Nephron (organoid): ENCODE measurements around the gene PLPP7.

Experiments
- H3K27ac Mint-ChIP-seq, 3 experiments: 2 replicates each; pipeline ENCODE4 v1.8.0; 2020; ENCODE audit warnings: mixed read lengths in 3 of 3, mild to moderate bottlenecking in 2 of 3, moderate library complexity in 1 of 3
- H3K27me3 Mint-ChIP-seq: 2 replicates; pipeline ENCODE4 v1.8.0; 2021; ENCODE audit warnings: low read depth, mild to moderate bottlenecking, moderate library complexity, mixed read lengths
- H3K36me3 Mint-ChIP-seq: 2 replicates; pipeline ENCODE4 v1.8.0; 2020; ENCODE audit warnings: low read depth, mixed read lengths
- H3K4me1 Mint-ChIP-seq: 2 replicates; pipeline ENCODE4 v1.8.0; 2020; ENCODE audit warnings: mixed read lengths
- H3K4me3 Mint-ChIP-seq, 3 experiments: 2 replicates each; pipeline ENCODE4 v1.8.0; 2020; ENCODE audit warnings: mild to moderate bottlenecking in 3 of 3, mixed read lengths in 3 of 3, moderate library complexity in 2 of 3
- H3K9me3 Mint-ChIP-seq: 2 replicates; pipeline ENCODE4 v1.8.0; 2020; ENCODE audit warnings: mixed read lengths
- TF ChIP-seq, protein P1 (sequence below), 3 experiments: fragments of 200-600 bp; sonication (generic); IDR thresholded peaks; one replicate each; pipeline ENCODE4 v1.5.0; 2021; ENCODE audit warnings: antibody characterized with exemption in 3 of 3; ENCODE audit not compliant: unreplicated experiment in 3 of 3

PLPP7 gene

DNA sequence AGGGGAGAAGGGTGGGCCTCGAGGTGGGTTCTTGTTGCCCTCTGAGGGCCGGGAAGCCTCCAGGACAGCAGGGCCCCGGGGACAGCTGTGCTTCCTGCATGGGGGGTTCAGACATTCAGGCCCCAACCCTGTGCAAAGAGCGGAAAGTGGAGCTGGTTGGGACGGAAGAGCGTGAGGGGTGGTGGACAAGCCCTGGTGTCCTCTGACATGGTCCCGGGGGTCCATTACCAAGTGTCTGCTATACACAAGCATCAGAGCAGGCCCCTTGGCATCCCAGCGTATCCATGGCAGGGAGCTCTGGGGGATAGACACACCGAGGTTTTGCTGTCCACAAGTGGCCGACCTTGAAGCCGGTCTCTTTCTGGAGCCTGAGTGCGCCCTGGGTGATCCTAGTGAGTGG lies 9.3 kb downstream of the PLPP7 start:
- H3K36me3 Mint-ChIP-seq, result no peaks in the 10 kb centered on the region
- H3K27ac Mint-ChIP-seq, result no peak overlapping the region
- TF ChIP-seq, protein P1, sequence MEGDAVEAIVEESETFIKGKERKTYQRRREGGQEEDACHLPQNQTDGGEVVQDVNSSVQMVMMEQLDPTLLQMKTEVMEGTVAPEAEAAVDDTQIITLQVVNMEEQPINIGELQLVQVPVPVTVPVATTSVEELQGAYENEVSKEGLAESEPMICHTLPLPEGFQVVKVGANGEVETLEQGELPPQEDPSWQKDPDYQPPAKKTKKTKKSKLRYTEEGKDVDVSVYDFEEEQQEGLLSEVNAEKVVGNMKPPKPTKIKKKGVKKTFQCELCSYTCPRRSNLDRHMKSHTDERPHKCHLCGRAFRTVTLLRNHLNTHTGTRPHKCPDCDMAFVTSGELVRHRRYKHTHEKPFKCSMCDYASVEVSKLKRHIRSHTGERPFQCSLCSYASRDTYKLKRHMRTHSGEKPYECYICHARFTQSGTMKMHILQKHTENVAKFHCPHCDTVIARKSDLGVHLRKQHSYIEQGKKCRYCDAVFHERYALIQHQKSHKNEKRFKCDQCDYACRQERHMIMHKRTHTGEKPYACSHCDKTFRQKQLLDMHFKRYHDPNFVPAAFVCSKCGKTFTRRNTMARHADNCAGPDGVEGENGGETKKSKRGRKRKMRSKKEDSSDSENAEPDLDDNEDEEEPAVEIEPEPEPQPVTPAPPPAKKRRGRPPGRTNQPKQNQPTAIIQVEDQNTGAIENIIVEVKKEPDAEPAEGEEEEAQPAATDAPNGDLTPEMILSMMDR (IDR thresholded peaks at IDR 0.05; ENCODE audit: unreplicated experiment in 3 of 3), result no peak
- no peaks in the 10 kb centered on the region for H3K9me3 Mint-ChIP-seq
- peaks cover 21% of the 10 kb centered on the region for H3K4me1 Mint-ChIP-seq
- no peaks in the 10 kb centered on the region for H3K27me3 Mint-ChIP-seq
- no peak overlapping the region for H3K4me3 Mint-ChIP-seq

DNA sequence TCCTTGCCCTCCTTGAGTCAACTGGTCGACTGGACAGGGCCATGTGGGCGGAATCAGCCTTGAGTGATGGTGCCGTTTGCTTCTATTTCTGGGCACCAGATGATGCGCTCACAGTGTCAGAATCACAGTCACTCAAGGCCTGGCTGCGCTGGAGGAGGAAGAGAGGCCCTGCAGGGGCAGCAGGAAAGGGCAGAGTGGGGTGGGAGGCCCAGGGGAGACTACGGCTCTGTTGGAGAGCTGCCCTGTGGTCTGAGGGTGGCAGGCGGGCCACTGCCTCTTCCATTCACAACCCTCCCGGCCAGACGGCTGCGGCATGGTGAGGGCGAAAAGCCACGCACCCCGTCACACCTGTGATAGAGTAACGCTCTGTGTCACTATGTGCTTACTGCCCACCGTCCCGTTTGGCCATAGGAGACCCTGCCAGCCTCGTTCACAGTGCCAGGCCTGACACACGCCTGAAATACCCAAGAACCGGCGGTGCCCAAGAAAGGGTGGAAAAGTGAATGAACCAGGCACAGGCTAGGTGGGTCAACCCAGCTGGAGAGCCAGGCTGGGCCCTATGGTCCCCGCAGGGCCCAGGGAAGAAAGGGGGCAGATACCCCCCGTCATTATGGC lies 9.9 kb downstream of the PLPP7 start:
- Mint-ChIP-seq H3K4me3 (no peak overlapping the region), H3K27me3 (no peaks in the 10 kb centered on the region), H3K27ac (no peak overlapping the region), H3K36me3 (no peaks in the 10 kb centered on the region), H3K4me1 (peaks cover 21% of the 10 kb centered on the region), H3K9me3 (no peaks in the 10 kb centered on the region)
- TF ChIP-seq, protein P1 (IDR thresholded peaks at IDR 0.05; ENCODE audit: unreplicated experiment in 3 of 3), result no peak

DNA sequence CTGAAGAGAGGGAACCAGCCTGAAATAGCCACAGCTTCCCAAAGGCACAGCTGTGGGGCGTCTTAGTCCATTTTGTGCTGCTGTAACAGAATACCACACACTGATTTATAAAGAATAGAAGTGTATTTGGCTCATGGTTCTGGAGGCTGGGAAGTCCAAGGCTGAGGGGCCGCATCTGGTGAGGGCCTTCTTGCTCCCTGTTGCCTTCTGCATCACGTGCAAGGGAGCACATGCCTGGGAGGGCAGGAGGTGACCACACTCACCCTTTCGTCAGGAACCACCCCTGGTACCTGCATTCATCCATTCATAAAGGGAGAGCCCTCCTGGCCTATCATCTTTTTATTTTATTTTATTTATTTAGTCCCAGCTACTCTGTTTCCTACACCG lies 10.4 kb downstream of the PLPP7 start:
- Mint-ChIP-seq H3K4me1 (peaks cover 21% of the 10 kb centered on the region), H3K27me3 (no peaks in the 10 kb centered on the region), H3K36me3 (no peaks in the 10 kb centered on the region), H3K27ac (no peak overlapping the region), H3K9me3 (no peaks in the 10 kb centered on the region), H3K4me3 (no peak overlapping the region)
- TF ChIP-seq, protein P1 (IDR thresholded peaks at IDR 0.05; ENCODE audit: unreplicated experiment in 3 of 3), result no peak

DNA sequence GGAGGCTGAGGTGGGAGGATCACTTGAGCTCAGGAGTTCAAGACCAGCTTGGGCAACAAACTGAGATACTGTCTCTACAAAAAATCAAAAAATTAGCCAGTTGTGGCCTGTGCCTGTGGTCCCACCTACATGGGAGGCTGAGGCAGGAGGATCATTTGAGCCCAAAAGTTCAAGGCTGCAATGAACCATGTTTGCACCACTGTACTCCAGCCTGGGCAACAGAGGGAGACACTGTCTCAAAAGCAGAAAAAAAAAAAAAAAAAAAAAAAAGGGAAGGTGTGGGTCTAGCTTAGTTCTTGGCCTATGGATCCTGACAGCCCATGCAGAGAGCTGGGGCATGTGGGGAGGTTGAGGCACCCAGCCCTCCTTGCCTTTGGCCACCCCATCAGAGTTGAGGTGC lies 10.9 kb downstream of the PLPP7 start:
- Mint-ChIP-seq H3K27me3 (no peaks in the 10 kb centered on the region), H3K4me1 (peaks cover 21% of the 10 kb centered on the region), H3K27ac (no peak overlapping the region), H3K4me3 (no peak overlapping the region), H3K36me3 (no peaks in the 10 kb centered on the region), H3K9me3 (no peaks in the 10 kb centered on the region)
- TF ChIP-seq, protein P1 (IDR thresholded peaks at IDR 0.05; ENCODE audit: unreplicated experiment in 3 of 3), result no peak

DNA sequence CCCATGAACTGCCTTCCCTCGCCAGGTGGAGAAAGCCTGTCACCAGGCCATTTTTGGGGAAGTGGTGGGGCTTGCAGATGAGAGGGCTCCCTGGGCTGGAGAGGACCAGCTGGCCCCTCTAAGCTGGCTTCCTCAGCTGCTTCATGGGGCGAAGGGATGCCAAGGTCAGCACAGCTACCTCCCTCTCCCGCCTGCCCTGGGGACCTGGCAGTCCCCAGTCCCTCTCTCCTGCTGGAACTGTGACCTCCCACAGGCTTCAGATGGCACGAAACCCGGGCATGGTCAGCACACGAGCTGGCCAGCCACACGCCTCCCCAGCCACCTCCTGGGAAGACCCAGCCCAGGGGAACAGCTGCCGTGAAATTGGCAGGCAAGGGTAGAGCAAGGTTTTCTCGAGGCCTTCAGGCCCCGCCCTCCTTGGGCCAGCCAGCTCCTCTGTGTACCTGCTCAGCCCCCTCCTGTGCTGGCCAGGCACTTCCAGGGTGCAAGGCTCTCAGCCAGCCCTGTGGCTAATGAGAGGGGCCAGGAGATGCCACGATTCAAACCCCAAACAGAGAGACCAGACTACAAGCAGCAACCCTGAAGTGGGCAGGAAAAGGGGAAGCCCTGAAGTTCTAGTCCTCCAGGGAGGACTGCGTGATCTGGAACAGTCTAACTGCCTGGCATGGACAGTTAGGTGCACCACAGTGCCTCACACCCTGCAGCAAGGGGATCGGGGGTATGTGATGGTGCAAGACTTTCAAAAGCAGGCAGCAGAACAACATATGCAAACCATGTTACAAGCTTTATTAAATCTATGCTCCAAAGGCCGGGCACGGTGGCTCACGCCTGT lies 12.9 kb downstream of the PLPP7 start:
- H3K27ac Mint-ChIP-seq, result no peak overlapping the region
- H3K4me3 Mint-ChIP-seq, result no peak overlapping the region
- H3K4me1 Mint-ChIP-seq, result peaks cover 9% of the 10 kb centered on the region
- H3K27me3 Mint-ChIP-seq, result no peaks in the 10 kb centered on the region
- H3K36me3 Mint-ChIP-seq, result no peaks in the 10 kb centered on the region
- H3K9me3 Mint-ChIP-seq, result no peaks in the 10 kb centered on the region
- TF ChIP-seq, protein P1 (IDR thresholded peaks at IDR 0.05; ENCODE audit: unreplicated experiment in 3 of 3), result no peak
